Upper lobe of left lung (tissue), 6 donors: ENCODE measurements around the gene SUPT3H. TPM values are rescaled to one million over a fixed set of nuclear protein-coding genes. Genes with fewer than 3 reads are reported as not detected.

ENCODE experiments used
- ATAC-seq, 2 donors: fragments of 200-7000 bp; cut with Tn5 transposase; one replicate each; pipeline ENCODE4 v1.9.1; 2022; ENCODE audit warnings: mild to moderate bottlenecking in 2 of 2, moderate library complexity in 2 of 2; ENCODE audit not compliant: low FRiP score in 2 of 2
- DNase-seq, 2 donors: peaks; one replicate each; pipeline ENCODE4 v3.0.0-alpha.2; 2019 to 2020
- H3K27ac ChIP-seq, 4 donors: fragments of 200-600 bp; sonication (generic); one replicate each; pipeline ENCODE4 v1.5.1; 2016 to 2019
- H3K27me3 ChIP-seq, 4 donors: fragments of 200-600 bp; sonication (generic); one replicate each; pipeline ENCODE4 v1.5.1; 2017 to 2019
- H3K36me3 ChIP-seq, 4 donors: fragments of 200-600 bp; sonication (generic); one replicate each; pipeline ENCODE4 v1.5.1; 2016 to 2019
- H3K4me1 ChIP-seq, 4 donors: fragments of 200-600 bp; sonication (generic); one replicate each; pipeline ENCODE4 v1.5.1; 2018 to 2019
- H3K4me3 ChIP-seq, 4 donors: fragments of 200-600 bp; sonication (generic); one replicate each; pipeline ENCODE4 v1.5.1; 2017 to 2019; ENCODE audit warnings: mild to moderate bottlenecking in 2 of 4, moderate library complexity in 1 of 4
- H3K9me3 ChIP-seq, 4 donors: fragments of 200-600 bp; sonication (generic); one replicate each; pipeline ENCODE4 v1.5.1; 2018 to 2019
- CTCF ChIP-seq, 6 experiments: fragments of 450-650 bp in 4 of 6; fragments of 200-600 bp in 2 of 6; sonication (generic) in 2 of 6; IDR thresholded peaks; one replicate each; pipeline ENCODE4 v1.5.1; 2016 to 2019; ENCODE audit warnings: antibody characterized with exemption in 6 of 6
- EP300 ChIP-seq, 4 donors: sonication (generic); formaldehyde crosslinking; IDR thresholded peaks; one replicate each; pipeline ENCODE4 v1.5.1; 2017; ENCODE audit warnings: antibody characterized with exemption in 4 of 4, control low read depth in 2 of 4
- POLR2A ChIP-seq, 4 donors: fragments of 450-650 bp; IDR thresholded peaks; one replicate each; pipeline ENCODE4 v1.5.1; 2016 to 2017; ENCODE audit warnings: antibody characterized with exemption in 4 of 4, mild to moderate bottlenecking in 2 of 4
- POLR2AphosphoS5 ChIP-seq, 2 donors: sonication (generic); formaldehyde crosslinking; IDR thresholded peaks; one replicate each; pipeline ENCODE4 v1.5.1; 2017; ENCODE audit warnings: antibody characterized with exemption in 2 of 2
- WGBS, 2 donors: methylation state at CpG; one replicate each; pipeline ENCODE4 v1.1.5; 2017 to 2018; 5-methylcytosine and 5-hydroxymethylcytosine counted together
- total RNA-seq, 6 donors: library from RNA; depleted of rRNA in 4 of 6; stranded (reverse); fragments of >200 nt in 4 of 6; gene quantifications; one replicate each; pipeline versions ENCODE4 v1.1.0 to v1.2.1, GENCODE V29; 2016 to 2021
- donor health status: DM: no; HTN: no; CAD: no; lungs with moderate emphysema.
- donor health status: DM: no; HTN: yes; CAD: no; lungs with severe emphysema.

Gene SUPT3H
- total RNA-seq, 6 donors from 2014 or later, result 6.4 to 45.1 (median 8.9) TPM

- Histone ChIP-seq H3K4me3 (no peak overlapping the region), H3K27ac (no peak overlapping the region), H3K9me3 (no peaks in the 10 kb centered on the region), H3K4me1 (no peaks in the 10 kb centered on the region), H3K27me3 (no peaks in the 10 kb centered on the region), H3K36me3 (no peaks in the 10 kb centered on the region)
- DNase-seq (no peak), ATAC-seq (no peak)
- no peak for TF ChIP-seq EP300 (IDR thresholded peaks at IDR 0.05)
- TF ChIP-seq POLR2AphosphoS5 (IDR thresholded peaks at IDR 0.05), result no peak
- no peak for TF ChIP-seq CTCF (IDR thresholded peaks at IDR 0.05)
- no peak for TF ChIP-seq POLR2A (IDR thresholded peaks at IDR 0.05)
- 100% methylated on average over 1 of the region's 1 CpG for WGBS, 2 donors
These were observed 254.7 kb downstream of the SUPT3H start for GRCh38 chr6:45123023-45123422.

GRCh38 chr6:45118754-45119153 lies 259.0 kb downstream of the SUPT3H start:
- WGBS, 2 donors, result 87 to 91% methylated on average over 1 of the region's 1 CpG
- DNase-seq, result no peak
- no peak for ATAC-seq
- TF ChIP-seq EP300 (IDR thresholded peaks at IDR 0.05) (no peak), POLR2A (IDR thresholded peaks at IDR 0.05) (no peak), POLR2AphosphoS5 (IDR thresholded peaks at IDR 0.05) (no peak), CTCF (IDR thresholded peaks at IDR 0.05) (no peak)
- Histone ChIP-seq H3K36me3 (no peaks in the 10 kb centered on the region), H3K4me1 (no peaks in the 10 kb centered on the region), H3K27me3 (no peaks in the 10 kb centered on the region), H3K27ac (no peak overlapping the region), H3K4me3 (no peak overlapping the region), H3K9me3 (no peaks in the 10 kb centered on the region)

GRCh38 chr6:45116714-45117410 lies 260.9 kb downstream of the SUPT3H start:
- no peak overlapping the region for H3K27ac ChIP-seq
- TF ChIP-seq POLR2AphosphoS5 (IDR thresholded peaks at IDR 0.05) (no peak), POLR2A (IDR thresholded peaks at IDR 0.05) (no peak), CTCF (IDR thresholded peaks at IDR 0.05) (no peak), EP300 (IDR thresholded peaks at IDR 0.05) (no peak)
- H3K27me3 ChIP-seq, result no peaks in the 10 kb centered on the region
- H3K4me3 ChIP-seq, result no peak overlapping the region
- no peaks in the 10 kb centered on the region for H3K4me1 ChIP-seq
- ATAC-seq (no peak), DNase-seq (no peak)
- H3K36me3 ChIP-seq, result no peaks in the 10 kb centered on the region
- no peaks in the 10 kb centered on the region for H3K9me3 ChIP-seq

GRCh38 chr6:45115696-45116095 lies 262.0 kb downstream of the SUPT3H start:
- H3K9me3 ChIP-seq, result no peaks in the 10 kb centered on the region
- TF ChIP-seq POLR2AphosphoS5 (IDR thresholded peaks at IDR 0.05) (no peak), CTCF (IDR thresholded peaks at IDR 0.05) (no peak), POLR2A (IDR thresholded peaks at IDR 0.05) (no peak), EP300 (IDR thresholded peaks at IDR 0.05) (no peak)
- no peak overlapping the region for H3K27ac ChIP-seq
- no peaks in the 10 kb centered on the region for H3K4me1 ChIP-seq
- no peak for DNase-seq
- H3K36me3 ChIP-seq, result no peaks in the 10 kb centered on the region
- H3K4me3 ChIP-seq, result no peak overlapping the region
- 60 to 61% methylated on average over 3 of the region's 3 CpGs for WGBS, 2 donors
- H3K27me3 ChIP-seq, result no peaks in the 10 kb centered on the region
- ATAC-seq, result no peak

GRCh38 chr6:45112711-45113110 lies 265.0 kb downstream of the SUPT3H start:
- TF ChIP-seq POLR2A (IDR thresholded peaks at IDR 0.05) (no peak), EP300 (IDR thresholded peaks at IDR 0.05) (no peak), CTCF (IDR thresholded peaks at IDR 0.05) (no peak), POLR2AphosphoS5 (IDR thresholded peaks at IDR 0.05) (no peak)
- Histone ChIP-seq H3K4me3 (no peak overlapping the region), H3K36me3 (no peaks in the 10 kb centered on the region), H3K27ac (no peak overlapping the region), H3K27me3 (no peaks in the 10 kb centered on the region), H3K4me1 (no peaks in the 10 kb centered on the region), H3K9me3 (no peaks in the 10 kb centered on the region)
- DNase-seq (no peak), ATAC-seq (no peak)
